Ishikawa (cell line): ENCODE data around the gene CFAP77.

Experiments used
- EP300 ChIP-seq: IDR thresholded peaks from 2 replicates; pipeline ENCODE4 v1.6.1; 2012; ENCODE audit warnings: borderline replicate concordance
- MAX ChIP-seq: IDR thresholded peaks from 2 replicates; pipeline ENCODE4 v1.6.1; 2012
- TAF1 ChIP-seq: IDR thresholded peaks from 2 replicates; pipeline ENCODE4 v1.6.1; 2012; ENCODE audit warnings: low read depth, mild to moderate bottlenecking
- TEAD4 ChIP-seq: IDR thresholded peaks from 2 replicates; pipeline ENCODE4 v1.6.1; 2012

- TF ChIP-seq EP300 = no peak
- TF ChIP-seq TAF1 = no peak
- no peak for TF ChIP-seq MAX
- TF ChIP-seq TEAD4 = no peak
Measured at GRCh38 chr9:132564526-132564925, 154.5 kb downstream of the CFAP77 start.
